Pancreas (tissue), 10 donors: ENCODE results near the gene CD58. TPM values are rescaled to one million over a fixed set of nuclear protein-coding genes. Genes with fewer than 3 reads are reported as not detected.

ENCODE experiments used
- ATAC-seq, 4 donors: fragments of 200-7000 bp; cut with Tn5 transposase; one replicate each; pipeline versions ENCODE4 v1.8.0 to v1.9.1; 2020; ENCODE audit warnings: mild to moderate bottlenecking in 4 of 4, moderate library complexity in 4 of 4
- DNase-seq, 6 donors: peaks; one replicate each; pipeline ENCODE4 v3.0.0-alpha.2; 2020
- FAIRE-seq: peaks from 2 replicates; lab custom pipeline; 2012; peaks lifted over from hg19 to GRCh38; lab: Jason Lieb, UNC
- H3K27ac ChIP-seq, 4 donors: fragments of 200-600 bp; sonication (generic); 1 replicate in 3 of 4; 2 replicates in 1 of 4; pipeline versions ENCODE4 v1.5.0 to v1.8.0; 2020
- H3K27me3 ChIP-seq, 4 donors: fragments of 200-600 bp; one replicate each; pipeline ENCODE4 v1.8.0; 2021
- H3K36me3 ChIP-seq, 3 donors: fragments of 200-600 bp; sonication (generic) in 1 of 3; one replicate each; pipeline versions ENCODE4 v1.5.0 to v1.8.0; 2020 to 2021
- H3K4me1 ChIP-seq, 3 donors: fragments of 200-600 bp; one replicate each; pipeline ENCODE4 v1.8.0; 2021
- H3K4me3 ChIP-seq, 4 donors: fragments of 200-600 bp; sonication (generic) in 2 of 4; one replicate each; pipeline versions ENCODE4 v1.5.0 to v1.8.0; 2020 to 2021
- H3K9me3 ChIP-seq, 4 donors: fragments of 200-600 bp; one replicate each; pipeline ENCODE4 v1.8.0; 2021
- CTCF ChIP-seq, 4 donors: fragments of 200-600 bp; sonication (generic) in 3 of 4; IDR thresholded peaks; one replicate each; pipeline versions ENCODE4 v1.5.0 to v1.8.0; 2021; ENCODE audit warnings: antibody characterized with exemption in 4 of 4
- WGBS, 2 donors: extraction: QIAGEN DNeasy Blood & Tissue Kit; methylation state at CpG; one replicate each; pipeline ENCODE4 v1.1.7; 2013; 5-methylcytosine and 5-hydroxymethylcytosine counted together
- intact Hi-C, 3 donors: fragments of 100-400 bp; cut with DNase I; formaldehyde crosslinking; loops; one replicate each; pipeline versions ENCODE4 v1.11.1 to v1.14.2; 2022
- polyA plus RNA-seq, 2 donors: library from polyadenylated mRNA; stranded (reverse); fragments of 200-250 nt; gene quantifications; one replicate each; pipeline ENCODE4 v1.2.3, GENCODE V29; 2013
- total RNA-seq, 6 donors: library from RNA; stranded (reverse); fragmentation: NEBNext Ultra II Directional in 4 of 6; extraction: Animal tissue kit (Norgen Biotek cat#: 25700) in 4 of 6; gene quantifications; one replicate each; pipeline versions ENCODE4 v1.2.1 to v1.2.4, GENCODE V29; 2021 to 2023
- donor health status: healthy with polysubstance abuse.
- donor health status: DM: no; HTN: no; CAD: no; lungs with moderate emphysema.
- donor health status: DM: no; HTN: no; CAD: no.
- donor health status: control.
- donor health status: control.
- donor health status: Bipolar disorder and iron deficiency.
- donor health status: DM: yes; HTN: yes; CAD: no.
- donor health status: DM: no; HTN: no; CAD: no.
- donor health status: DM: no; HTN: no; CAD: no.
- donor health status: DM: yes; HTN: yes; CAD: no.

Gene CD58
- total and polyA plus RNA-seq, 8 donors = 1.7 to 9.1 (median 4.0) TPM

GRCh38 chr1:116556289-116557006 lies 14.4 kb downstream of the CD58 start:
- DNase-seq (no peak), FAIRE-seq (no peak), ATAC-seq (peak in 3 of 4 donors; percentile 54 to 87 (median 72))
- intact Hi-C loops = no loop called here
- Histone ChIP-seq H3K9me3 (no peaks in the 10 kb centered on the region), H3K36me3 (no peaks in the 10 kb centered on the region), H3K27ac (no peak overlapping the region), H3K4me3 (no peak overlapping the region), H3K4me1 (peaks cover 0 to 5% (median 0%) of the 10 kb centered on the region in 3 donors), H3K27me3 (no peaks in the 10 kb centered on the region)
- TF ChIP-seq CTCF (IDR thresholded peaks at IDR 0.05) = no peak
- 87 to 94% methylated on average over 6 of the region's 6 CpGs for WGBS, 2 donors

- ATAC-seq (no peak), DNase-seq (no peak), FAIRE-seq (no peak)
- Histone ChIP-seq H3K27me3 (no peaks in the 10 kb centered on the region), H3K36me3 (no peaks in the 10 kb centered on the region), H3K27ac (no peak overlapping the region), H3K4me3 (no peak overlapping the region), H3K9me3 (no peaks in the 10 kb centered on the region), H3K4me1 (peaks cover 0 to 5% (median 0%) of the 10 kb centered on the region in 3 donors)
- intact Hi-C loops = no loop called here
- TF ChIP-seq CTCF (IDR thresholded peaks at IDR 0.05) = no peak
- 77 to 78% methylated on average over 2 of the region's 2 CpGs for WGBS, 2 donors
These were observed 15.9 kb downstream of the CD58 start for GRCh38 chr1:116554924-116555323.

GRCh38 chr1:116553386-116554115 lies 17.3 kb downstream of the CD58 start:
- 99 to 100% methylated on average over 1 of the region's 1 CpG for WGBS, 2 donors
- H3K4me1 ChIP-seq = peaks cover 0 to 5% (median 0%) of the 10 kb centered on the region in 3 donors
- no peak overlapping the region for H3K4me3 ChIP-seq
- H3K36me3 ChIP-seq = no peaks in the 10 kb centered on the region
- intact Hi-C loops = no loop called here
- H3K9me3 ChIP-seq = no peaks in the 10 kb centered on the region
- H3K27ac ChIP-seq = no peak overlapping the region
- no peaks in the 10 kb centered on the region for H3K27me3 ChIP-seq
- DNase-seq = no peak
- no peak for ATAC-seq
- no peak for FAIRE-seq
- TF ChIP-seq CTCF (IDR thresholded peaks at IDR 0.05) = no peak

- Histone ChIP-seq H3K36me3 (no peaks in the 10 kb centered on the region), H3K27ac (no peak overlapping the region), H3K4me3 (no peak overlapping the region), H3K4me1 (peaks cover 0 to 4% (median 0%) of the 10 kb centered on the region in 3 donors), H3K9me3 (no peaks in the 10 kb centered on the region), H3K27me3 (no peaks in the 10 kb centered on the region)
- DNase-seq (no peak), FAIRE-seq (no peak), ATAC-seq (no peak)
- WGBS, 2 donors = 95 to 96% methylated on average over 4 of the region's 4 CpGs
- intact Hi-C loops = no loop called here
- no peak for TF ChIP-seq CTCF (IDR thresholded peaks at IDR 0.05)
These were observed 24.4 kb downstream of the CD58 start for GRCh38 chr1:116546354-116546977.
